Measurements from ENCODE around the gene TMEM88. TPM values are rescaled to one million over a fixed set of nuclear protein-coding genes. Genes with fewer than 3 reads are reported as not detected.

Gene TMEM88
- total RNA-seq, 1 donor from 2014 or later, result 13.8 TPM

DNA sequence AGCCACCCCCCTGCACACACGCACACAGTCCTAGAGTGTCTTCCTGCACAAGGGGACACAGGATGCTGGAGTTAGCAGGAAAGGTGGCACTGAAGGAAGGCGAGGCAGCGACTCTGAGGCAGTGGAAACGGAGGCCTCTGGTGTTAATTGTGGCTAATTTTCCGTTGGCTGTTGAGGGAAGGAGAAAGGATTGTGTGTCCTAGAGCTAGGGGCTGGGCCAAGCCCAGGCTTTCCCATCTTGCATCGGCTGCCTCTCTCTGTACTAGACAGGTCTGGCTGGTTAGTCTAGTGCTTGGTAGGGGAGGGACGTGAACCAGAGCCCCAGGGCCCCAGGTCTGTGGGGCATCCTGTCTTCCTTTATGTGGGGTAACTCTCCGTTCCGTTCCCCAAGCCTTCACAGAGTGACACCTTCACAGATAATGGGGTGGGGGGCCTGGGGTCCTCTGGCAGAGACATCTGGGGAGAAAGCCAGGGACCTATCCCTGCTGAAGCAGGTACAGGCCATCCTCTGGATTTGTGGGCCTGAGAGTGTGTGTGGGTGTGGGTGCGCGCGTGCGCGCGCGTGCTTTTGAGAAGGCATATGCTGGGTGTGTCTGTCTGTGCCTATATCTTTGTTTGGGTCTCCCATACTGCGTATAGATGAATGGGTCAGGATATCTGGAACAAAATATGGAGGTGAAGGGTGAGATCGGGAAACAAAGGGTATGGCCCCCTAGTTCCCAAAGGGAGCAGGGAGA lies 33.5 kb downstream of the TMEM88 start, which contains the start of gene CHD3:
Gene CHD3 (plus strand): TSS at position 606 of the 737 bp plus-strand sequence. CDS start 212 bp downstream, outside the sequence.
- H3K27ac ChIP-seq, result no peak within 1 kb of the TSS

DNA sequence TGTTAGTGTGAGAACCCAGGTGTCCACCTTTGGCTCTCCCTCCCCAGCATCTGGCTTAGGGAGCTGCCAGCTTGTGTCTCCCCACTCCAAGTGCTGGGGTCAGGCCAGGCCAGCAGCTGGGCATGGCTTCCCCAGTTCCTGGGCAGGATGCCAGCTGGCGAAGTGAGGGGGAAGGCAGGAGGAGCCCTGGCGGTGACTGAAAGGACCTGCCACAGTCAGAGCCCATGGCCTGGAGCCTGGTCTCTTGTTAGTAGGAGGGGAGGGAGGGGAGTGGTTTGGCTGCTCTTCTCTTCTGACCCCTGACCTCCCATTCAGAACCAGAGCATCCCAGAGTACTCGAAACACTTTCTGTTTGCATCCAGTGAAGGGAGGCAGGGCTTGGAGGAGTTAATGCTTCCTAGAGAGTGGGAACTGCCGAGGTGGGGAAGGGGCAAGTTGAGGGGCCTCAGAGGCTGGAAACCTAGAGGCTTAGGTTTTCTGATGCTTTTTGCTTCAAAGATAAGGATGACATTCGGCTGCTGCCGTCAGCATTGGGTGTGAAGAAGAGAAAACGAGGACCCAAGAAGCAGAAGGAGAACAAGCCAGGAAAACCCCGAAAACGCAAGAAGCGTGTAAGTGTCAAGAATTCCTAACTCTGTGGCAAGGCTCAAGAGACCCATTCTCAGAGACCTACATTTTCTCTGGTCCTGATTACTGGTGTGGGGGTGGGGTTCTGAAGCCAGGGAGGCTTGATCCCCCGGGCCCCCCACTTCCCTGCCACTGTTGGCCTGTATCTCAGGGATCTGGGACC lies 34.5 kb downstream of the TMEM88 start:
- peak overlapping the region; percentile 79 for H3K27ac Mint-ChIP-seq
- Histone ChIP-seq H2AFZ (replicated peaks) (no peak overlapping the region), H3F3A (ENCODE audit: low read depth) (peaks cover 43% of the 10 kb centered on the region), H3K9ac (no peak overlapping the region), H3K4me3 (no peak overlapping the region), H3K4me1 (peaks cover 40% of the 10 kb centered on the region), H3K4me2 (peak overlapping the region; percentile 95), H3K36me3 (no peaks in the 10 kb centered on the region), H3K9me3 (ENCODE audit: low read depth) (no peaks in the 10 kb centered on the region), H3K79me2 (ENCODE audit: low read depth) (no peaks in the 10 kb centered on the region), H3K27ac (no peak overlapping the region), H4K20me1 (ENCODE audit: low read depth) (peaks cover 12% of the 10 kb centered on the region), H3K27me3 (peaks cover 12% of the 10 kb centered on the region)
- H3K27me3 Mint-ChIP-seq (ENCODE audit: insufficient read depth, low read depth), result peaks cover 6% of the 10 kb centered on the region
- H3K36me3 Mint-ChIP-seq, result peaks cover 12% of the 10 kb centered on the region
- H3K4me3 Mint-ChIP-seq, result no peak overlapping the region
- H3K9me3 Mint-ChIP-seq, result no peaks in the 10 kb centered on the region
- DNase-seq (ENCODE audit: low spot score), result peak; percentile 88
- TF ChIP-seq EZH2phosphoT487 (IDR thresholded peaks at IDR 0.05) (no peak), EZH2 (IDR thresholded peaks at IDR 0.05) (no peak)
- TF ChIP-seq, protein P1, sequence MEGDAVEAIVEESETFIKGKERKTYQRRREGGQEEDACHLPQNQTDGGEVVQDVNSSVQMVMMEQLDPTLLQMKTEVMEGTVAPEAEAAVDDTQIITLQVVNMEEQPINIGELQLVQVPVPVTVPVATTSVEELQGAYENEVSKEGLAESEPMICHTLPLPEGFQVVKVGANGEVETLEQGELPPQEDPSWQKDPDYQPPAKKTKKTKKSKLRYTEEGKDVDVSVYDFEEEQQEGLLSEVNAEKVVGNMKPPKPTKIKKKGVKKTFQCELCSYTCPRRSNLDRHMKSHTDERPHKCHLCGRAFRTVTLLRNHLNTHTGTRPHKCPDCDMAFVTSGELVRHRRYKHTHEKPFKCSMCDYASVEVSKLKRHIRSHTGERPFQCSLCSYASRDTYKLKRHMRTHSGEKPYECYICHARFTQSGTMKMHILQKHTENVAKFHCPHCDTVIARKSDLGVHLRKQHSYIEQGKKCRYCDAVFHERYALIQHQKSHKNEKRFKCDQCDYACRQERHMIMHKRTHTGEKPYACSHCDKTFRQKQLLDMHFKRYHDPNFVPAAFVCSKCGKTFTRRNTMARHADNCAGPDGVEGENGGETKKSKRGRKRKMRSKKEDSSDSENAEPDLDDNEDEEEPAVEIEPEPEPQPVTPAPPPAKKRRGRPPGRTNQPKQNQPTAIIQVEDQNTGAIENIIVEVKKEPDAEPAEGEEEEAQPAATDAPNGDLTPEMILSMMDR (IDR thresholded peaks at IDR 0.05), result peak; percentile 46
- no peaks in the 10 kb centered on the region for H3K4me1 Mint-ChIP-seq

More for the DNA sequence above, 33.5 kb downstream of the TMEM88 start, which contains the start of gene CHD3:
- DNase-seq (ENCODE audit: low spot score), result peak; percentile 31
- Histone ChIP-seq H3K4me3 (peak within 1 kb of the TSS; percentile 88), H3K27me3 (peaks cover 12% of the 10 kb centered on the region), H3K79me2 (ENCODE audit: low read depth) (no peaks in the 10 kb centered on the region), H3F3A (ENCODE audit: low read depth) (peaks cover 52% of the 10 kb centered on the region), H3K4me1 (peaks cover 50% of the 10 kb centered on the region), H2AFZ (replicated peaks) (no peak within 1 kb of the TSS), H3K9me3 (ENCODE audit: low read depth) (no peaks in the 10 kb centered on the region), H3K4me2 (peak within 1 kb of the TSS; percentile 95), H3K36me3 (no peaks in the 10 kb centered on the region), H4K20me1 (ENCODE audit: low read depth) (peaks cover 12% of the 10 kb centered on the region), H3K9ac (no peak within 1 kb of the TSS)
- no peak within 1 kb of the TSS for H3K4me3 Mint-ChIP-seq
- peak within 1 kb of the TSS; percentile 79 for H3K27ac Mint-ChIP-seq
- TF ChIP-seq EZH2phosphoT487 (IDR thresholded peaks at IDR 0.05) (no peak), EZH2 (IDR thresholded peaks at IDR 0.05) (no peak)
- TF ChIP-seq, protein P1 (IDR thresholded peaks at IDR 0.05), result no peak
- H3K4me1 Mint-ChIP-seq, result peaks cover 2% of the 10 kb centered on the region
- peaks cover 10% of the 10 kb centered on the region for H3K36me3 Mint-ChIP-seq
- H3K27me3 Mint-ChIP-seq (ENCODE audit: insufficient read depth, low read depth), result peaks cover 6% of the 10 kb centered on the region
- no peaks in the 10 kb centered on the region for H3K9me3 Mint-ChIP-seq

DNA sequence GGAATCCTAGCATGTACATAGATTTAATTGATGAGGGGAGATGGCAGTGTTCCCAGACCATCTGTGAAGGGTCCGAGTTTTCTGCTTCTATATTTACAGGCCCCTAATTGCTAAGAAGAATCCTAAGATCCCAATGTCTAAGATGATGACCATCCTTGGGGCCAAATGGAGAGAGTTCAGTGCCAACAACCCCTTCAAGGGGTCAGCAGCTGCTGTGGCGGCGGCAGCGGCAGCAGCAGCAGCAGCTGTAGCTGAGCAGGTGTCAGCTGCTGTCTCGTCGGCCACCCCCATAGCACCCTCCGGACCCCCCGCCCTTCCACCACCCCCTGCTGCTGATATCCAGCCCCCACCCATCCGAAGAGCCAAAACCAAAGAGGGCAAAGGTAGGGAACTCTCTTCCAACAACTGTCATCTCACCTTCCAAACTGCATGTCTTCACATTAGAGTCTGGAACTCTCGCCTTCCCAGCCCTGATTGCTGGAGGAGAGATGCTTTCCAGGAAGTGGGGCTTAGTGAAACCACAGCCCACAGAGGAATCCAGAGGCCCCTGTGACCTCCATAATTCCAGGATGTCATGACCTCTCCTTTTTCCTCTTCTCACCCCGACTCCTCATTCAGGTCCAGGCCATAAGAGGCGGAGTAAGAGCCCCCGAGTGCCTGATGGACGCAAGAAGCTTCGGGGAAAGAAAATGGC lies 38.5 kb downstream of the TMEM88 start:
- no peak for DNase-seq (ENCODE audit: low spot score)
- Histone ChIP-seq H3K9ac (no peak overlapping the region), H4K20me1 (ENCODE audit: low read depth) (peaks cover 7% of the 10 kb centered on the region), H3K79me2 (ENCODE audit: low read depth) (no peaks in the 10 kb centered on the region), H3K27me3 (no peaks in the 10 kb centered on the region), H3F3A (ENCODE audit: low read depth) (peaks cover 15% of the 10 kb centered on the region), H3K4me1 (peaks cover 18% of the 10 kb centered on the region), H3K27ac (no peak overlapping the region), H3K4me2 (no peak overlapping the region), H3K9me3 (ENCODE audit: low read depth) (no peaks in the 10 kb centered on the region), H3K4me3 (no peak overlapping the region), H3K36me3 (no peaks in the 10 kb centered on the region), H2AFZ (replicated peaks) (no peak overlapping the region)
- Mint-ChIP-seq H3K27me3 (ENCODE audit: insufficient read depth, low read depth) (peaks cover 6% of the 10 kb centered on the region), H3K4me1 (no peaks in the 10 kb centered on the region), H3K36me3 (peaks cover 35% of the 10 kb centered on the region), H3K9me3 (no peaks in the 10 kb centered on the region), H3K4me3 (no peak overlapping the region), H3K27ac (no peak overlapping the region)
- TF ChIP-seq, protein P1 (IDR thresholded peaks at IDR 0.05), result no peak
- TF ChIP-seq EZH2phosphoT487 (IDR thresholded peaks at IDR 0.05) (no peak), EZH2 (IDR thresholded peaks at IDR 0.05) (no peak)

All from neural progenitor cell (in vitro differentiated cells).